ENCODE data around the gene LRRC46. TPM values are rescaled to one million over a fixed set of nuclear protein-coding genes. Genes with fewer than 3 reads are reported as not detected.

The LRRC46 gene
- total RNA-seq, 1 experiment from 2014 or later = 1.2 TPM

DNA sequence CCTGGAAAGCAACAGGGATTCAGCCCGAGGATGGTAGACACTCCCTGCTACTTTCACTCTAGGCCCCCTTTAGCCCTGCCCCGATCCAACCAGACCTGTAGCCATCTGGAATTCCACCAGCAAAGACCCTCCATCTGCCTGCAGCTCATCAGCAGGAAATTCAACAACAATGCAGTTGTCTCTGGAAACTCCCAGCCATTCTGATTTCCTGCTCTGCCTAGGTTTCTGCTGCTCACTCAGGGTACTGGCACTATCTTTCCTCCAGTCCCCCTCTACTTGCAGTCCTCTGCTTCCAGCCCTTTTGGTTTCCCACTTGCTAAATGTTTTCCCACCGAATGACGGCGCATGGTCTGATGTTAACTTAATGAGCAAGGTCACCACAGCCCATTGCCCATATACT, 22.1 kb downstream of the LRRC46 start:
- no peaks in the 10 kb centered on the region for H3K9me3 Mint-ChIP-seq (ENCODE audit: unreplicated experiment)
- H3K27ac Mint-ChIP-seq (ENCODE audit: low read depth, unreplicated experiment) = no peak overlapping the region
- H3K4me1 Mint-ChIP-seq (ENCODE audit: insufficient read depth, unreplicated experiment) = peaks cover 15% of the 10 kb centered on the region
- intact Hi-C loops (cut with micrococcal nuclease) = no loop called here
- no peak for DNase-seq (ENCODE audit: unreplicated experiment)
- peaks cover 50% of the 10 kb centered on the region for H3K27me3 Mint-ChIP-seq (ENCODE audit: insufficient read depth, unreplicated experiment)
- TF ChIP-seq, protein P1, sequence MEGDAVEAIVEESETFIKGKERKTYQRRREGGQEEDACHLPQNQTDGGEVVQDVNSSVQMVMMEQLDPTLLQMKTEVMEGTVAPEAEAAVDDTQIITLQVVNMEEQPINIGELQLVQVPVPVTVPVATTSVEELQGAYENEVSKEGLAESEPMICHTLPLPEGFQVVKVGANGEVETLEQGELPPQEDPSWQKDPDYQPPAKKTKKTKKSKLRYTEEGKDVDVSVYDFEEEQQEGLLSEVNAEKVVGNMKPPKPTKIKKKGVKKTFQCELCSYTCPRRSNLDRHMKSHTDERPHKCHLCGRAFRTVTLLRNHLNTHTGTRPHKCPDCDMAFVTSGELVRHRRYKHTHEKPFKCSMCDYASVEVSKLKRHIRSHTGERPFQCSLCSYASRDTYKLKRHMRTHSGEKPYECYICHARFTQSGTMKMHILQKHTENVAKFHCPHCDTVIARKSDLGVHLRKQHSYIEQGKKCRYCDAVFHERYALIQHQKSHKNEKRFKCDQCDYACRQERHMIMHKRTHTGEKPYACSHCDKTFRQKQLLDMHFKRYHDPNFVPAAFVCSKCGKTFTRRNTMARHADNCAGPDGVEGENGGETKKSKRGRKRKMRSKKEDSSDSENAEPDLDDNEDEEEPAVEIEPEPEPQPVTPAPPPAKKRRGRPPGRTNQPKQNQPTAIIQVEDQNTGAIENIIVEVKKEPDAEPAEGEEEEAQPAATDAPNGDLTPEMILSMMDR (IDR thresholded peaks at IDR 0.05; ENCODE audit: unreplicated experiment) = no peak
- H3K36me3 Mint-ChIP-seq (ENCODE audit: insufficient read depth, unreplicated experiment) = no peaks in the 10 kb centered on the region
- CTCF ChIA-PET = interaction anchor here (0.7 to 18.5 kb wide), 3 partner anchors 11 to 35 kb away, joined by 3 to 523 read pairs (median 53); partner anchors contain the start of genes SCRN2 and SP2
- POLR2A ChIA-PET = interaction anchor here (1.2 kb wide), 1 partner anchor 9 kb away, joined by 4 read pairs; no protein-coding TSS in a partner anchor
- no TSS peak for BruUV-seq (replicated peaks)
- H3K4me3 Mint-ChIP-seq (ENCODE audit: unreplicated experiment) = no peak overlapping the region

DNA sequence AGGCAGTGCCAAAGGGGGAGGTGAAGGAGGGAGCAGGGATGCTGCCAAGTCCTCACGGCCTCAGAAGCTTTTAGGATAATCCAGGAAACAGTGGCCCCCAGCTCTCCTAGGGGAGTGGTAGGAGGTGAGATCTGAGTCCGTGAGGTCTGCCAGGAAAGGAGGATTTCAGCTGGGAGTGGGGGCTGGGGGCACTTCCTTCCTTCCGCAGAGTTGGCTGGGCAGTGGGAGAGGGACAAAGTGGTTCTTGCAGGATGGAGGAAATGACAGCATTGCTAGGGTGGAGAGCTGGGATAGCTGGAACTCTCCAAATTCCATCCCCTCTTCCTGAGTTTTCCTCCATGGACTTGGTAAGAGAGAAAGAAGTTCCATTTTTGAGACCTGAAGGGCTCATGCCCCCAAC, 24.3 kb downstream of the LRRC46 start:
- CTCF ChIA-PET = interaction anchor here (8.1 to 18.5 kb wide), 2 partner anchors 13 to 33 kb away, joined by 53 to 523 read pairs; partner anchors contain the start of genes SCRN2 and SP2

DNA sequence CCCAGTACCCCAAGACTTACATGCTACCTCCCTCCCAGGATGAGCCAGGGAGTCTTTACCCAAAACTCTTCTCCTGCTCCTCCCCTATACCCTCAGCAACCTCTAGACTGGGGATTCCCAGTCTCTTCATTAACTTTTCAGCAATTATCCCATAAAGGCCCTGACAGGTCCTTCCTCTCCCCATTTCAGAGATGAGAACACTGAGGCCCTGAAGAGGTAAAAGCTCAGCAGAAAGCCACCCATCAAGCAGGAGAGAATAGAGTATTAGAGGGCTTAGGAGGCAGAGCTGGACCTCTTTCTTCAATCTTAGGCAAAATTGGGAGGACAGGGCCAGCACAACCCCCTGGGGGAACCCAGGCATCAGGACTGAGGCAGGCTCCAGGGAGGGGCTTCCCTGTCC, 25.4 kb downstream of the LRRC46 start:
- CTCF ChIA-PET = interaction anchor here (8.1 kb wide), 1 partner anchor 14 kb away, joined by 53 read pairs; the partner anchor contains the start of gene SCRN2
- Mint-ChIP-seq H3K27ac (ENCODE audit: low read depth, unreplicated experiment) (no peak overlapping the region), H3K36me3 (ENCODE audit: insufficient read depth, unreplicated experiment) (no peaks in the 10 kb centered on the region), H3K9me3 (ENCODE audit: unreplicated experiment) (no peaks in the 10 kb centered on the region), H3K4me3 (ENCODE audit: unreplicated experiment) (no peak overlapping the region), H3K4me1 (ENCODE audit: insufficient read depth, unreplicated experiment) (no peaks in the 10 kb centered on the region), H3K27me3 (ENCODE audit: insufficient read depth, unreplicated experiment) (peaks cover 50% of the 10 kb centered on the region)
- TF ChIP-seq, protein P1 (IDR thresholded peaks at IDR 0.05; ENCODE audit: unreplicated experiment) = no peak
- DNase-seq (ENCODE audit: unreplicated experiment) = no peak
- BruUV-seq (replicated peaks) = no TSS peak
- intact Hi-C loops (cut with micrococcal nuclease) = no loop called here
- POLR2A ChIA-PET = interaction anchor here (0.7 kb wide), 1 partner anchor 79 kb away, joined by 3 read pairs; no protein-coding TSS in a partner anchor

More for the DNA sequence above, 24.3 kb downstream of the LRRC46 start:
- intact Hi-C loops (cut with micrococcal nuclease) = no loop called here
- Mint-ChIP-seq H3K27ac (ENCODE audit: low read depth, unreplicated experiment) (no peak overlapping the region), H3K36me3 (ENCODE audit: insufficient read depth, unreplicated experiment) (no peaks in the 10 kb centered on the region), H3K27me3 (ENCODE audit: insufficient read depth, unreplicated experiment) (peaks cover 50% of the 10 kb centered on the region), H3K4me1 (ENCODE audit: insufficient read depth, unreplicated experiment) (no peaks in the 10 kb centered on the region), H3K4me3 (ENCODE audit: unreplicated experiment) (no peak overlapping the region), H3K9me3 (ENCODE audit: unreplicated experiment) (no peaks in the 10 kb centered on the region)
- DNase-seq (ENCODE audit: unreplicated experiment) = no peak
- TF ChIP-seq, protein P1 (IDR thresholded peaks at IDR 0.05; ENCODE audit: unreplicated experiment) = no peak
- BruUV-seq (replicated peaks) = no TSS peak
- POLR2A ChIA-PET = interaction anchor here (0.7 to 1.1 kb wide), 2 partner anchors 40 to 136 kb away, joined by 3 read pairs; partner anchors contain the start of gene SP2

DNA sequence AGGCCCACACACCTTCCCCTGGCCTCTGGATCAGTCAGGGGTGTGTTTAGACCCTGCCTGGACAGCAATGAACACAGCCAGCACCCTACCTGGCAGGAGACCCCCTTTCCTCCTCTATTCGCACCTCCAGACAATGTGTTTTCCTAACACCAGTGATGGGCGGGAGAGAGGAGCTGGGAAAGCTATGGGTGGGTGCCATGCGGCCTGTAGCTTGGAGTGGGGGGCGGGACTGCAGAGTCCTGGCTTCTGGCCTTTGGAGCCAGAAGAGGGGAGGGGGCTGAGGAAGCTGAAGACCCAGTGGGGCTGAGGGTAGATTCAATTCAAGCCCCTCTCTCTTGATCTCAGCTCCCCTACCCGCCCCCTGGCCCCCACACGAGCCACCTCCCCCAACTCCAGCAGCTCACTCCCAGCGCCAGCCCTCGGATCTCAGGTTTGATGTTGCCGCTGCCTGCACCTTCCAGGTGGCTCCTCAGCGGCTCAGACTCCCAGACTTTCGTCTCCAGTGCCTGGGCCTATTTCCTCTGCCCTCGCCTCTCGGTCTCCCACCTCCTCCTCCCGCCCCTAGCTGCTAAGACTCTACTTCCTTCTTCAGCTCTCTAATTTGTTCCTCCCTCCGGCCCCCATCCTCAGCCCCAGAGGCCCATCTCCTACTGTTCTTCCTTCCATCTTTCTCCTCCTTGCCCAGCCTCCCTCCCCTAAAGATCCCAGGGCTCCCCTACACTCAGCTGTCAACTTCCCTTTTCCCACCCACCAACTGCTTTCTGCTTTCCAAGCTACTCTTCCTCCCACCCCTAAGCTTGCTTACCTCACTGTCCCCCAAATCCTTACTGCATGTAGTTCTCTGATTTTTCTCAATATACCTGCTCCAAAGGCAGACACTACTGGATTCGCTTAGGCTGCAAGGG, 26.3 kb downstream of the LRRC46 start:
- BruUV-seq (replicated peaks) = no TSS peak
- no peaks in the 10 kb centered on the region for H3K9me3 Mint-ChIP-seq (ENCODE audit: unreplicated experiment)
- TF ChIP-seq, protein P1 (IDR thresholded peaks at IDR 0.05; ENCODE audit: unreplicated experiment) = no peak
- no peak overlapping the region for H3K4me3 Mint-ChIP-seq (ENCODE audit: unreplicated experiment)
- H3K27ac Mint-ChIP-seq (ENCODE audit: low read depth, unreplicated experiment) = no peak overlapping the region
- CTCF ChIA-PET = interaction anchor here (0.6 to 8.1 kb wide), 5 partner anchors 8 to 112 kb away, joined by 3 to 53 read pairs (median 6); partner anchors contain the start of gene SCRN2
- no peak for DNase-seq (ENCODE audit: unreplicated experiment)
- peaks cover 40% of the 10 kb centered on the region for H3K27me3 Mint-ChIP-seq (ENCODE audit: insufficient read depth, unreplicated experiment)
- peaks cover 6% of the 10 kb centered on the region for H3K4me1 Mint-ChIP-seq (ENCODE audit: insufficient read depth, unreplicated experiment)
- POLR2A ChIA-PET = interaction anchor here (0.6 kb wide), 1 partner anchor 115 kb away, joined by 3 read pairs; no protein-coding TSS in a partner anchor
- no peaks in the 10 kb centered on the region for H3K36me3 Mint-ChIP-seq (ENCODE audit: insufficient read depth, unreplicated experiment)
- intact Hi-C loops (cut with micrococcal nuclease) = no loop called here

All from MCF 10A (cell line).